NB4 (cell line): Measurements from ENCODE around the gene GALNT11.
"Not testable (repeated sequence)": the region's sequence is repeated elsewhere in the genome, so short reads cannot be mapped to it uniquely, and the experiment has no call there.

Experiments
- CTCF ChIP-seq: IDR thresholded peaks from one replicate; pipeline ENCODE4 v1.5.1; 2012; ENCODE audit warnings: low read depth, low read length
- MAX ChIP-seq: IDR thresholded peaks from 2 replicates; pipeline ENCODE4 v1.6.1; 2011; ENCODE audit warnings: low read depth, low read length
- POLR2A ChIP-seq: IDR thresholded peaks from 2 replicates; pipeline ENCODE4 v1.6.1; 2011; ENCODE audit warnings: mild to moderate bottlenecking; ENCODE audit not compliant: insufficient read length; ENCODE audit errors: extremely low read depth

GRCh38 chr7:152030059-152030458 is 4.6 kb downstream of the GALNT11 start:
- peak; percentile 61 for TF ChIP-seq CTCF
- not testable (repeated sequence) for TF ChIP-seq POLR2A, MAX
